KG1 (cell line): ENCODE results near the gene NDUFA1.
A peak's percentile ranks its signal among the peaks of the same experiment; 100 is the strongest.
"Not testable (repeated sequence)": the region's sequence is repeated elsewhere in the genome, so short reads cannot be mapped to it uniquely, and the experiment has no call there.

Experiments used
- DNase-seq: peaks from one replicate; lab custom pipeline; 2025; lab: John Stamatoyannopoulos, UW

Gene NDUFA1

DNA sequence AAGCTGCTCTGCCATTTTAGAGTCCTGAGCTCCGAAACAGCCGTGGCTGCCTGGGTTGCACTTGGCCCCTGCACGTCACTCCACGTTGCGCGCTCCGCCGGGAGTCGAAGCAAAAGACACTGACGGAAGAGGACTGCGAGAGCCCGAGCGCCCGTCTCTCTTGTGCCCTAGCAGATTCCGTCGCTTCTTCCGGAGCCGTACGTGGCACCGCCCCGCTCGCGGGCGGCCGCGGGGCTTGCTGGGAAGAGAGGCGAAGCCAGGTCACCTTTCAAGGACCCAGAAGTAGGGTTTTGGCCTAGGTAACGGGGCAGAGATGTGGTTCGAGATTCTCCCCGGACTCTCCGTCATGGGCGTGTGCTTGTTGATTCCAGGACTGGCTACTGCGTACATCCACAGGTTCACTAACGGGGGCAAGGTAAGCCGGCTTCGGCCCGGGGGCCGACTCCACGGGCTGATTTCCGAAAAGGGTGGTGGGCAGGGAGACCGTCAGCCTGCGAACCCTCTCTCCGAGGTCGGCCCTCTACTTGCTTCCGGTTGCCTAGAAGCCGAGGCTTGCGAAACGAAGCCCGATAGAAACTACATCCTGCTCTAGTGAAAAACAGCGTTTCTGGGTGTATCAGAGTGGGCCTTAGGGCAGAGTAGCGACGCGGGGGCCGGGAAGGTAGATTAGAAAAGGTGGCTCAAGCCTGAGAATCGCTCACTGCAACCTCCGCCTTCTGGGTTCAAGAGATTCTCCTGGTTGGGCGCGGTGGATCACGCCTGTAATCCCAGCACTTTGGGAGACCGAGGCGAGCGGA is at the start of gene NDUFA1, which contains the start of gene RNF113A:
Gene NDUFA1, plus strand, starts transcription at position 234 of the 797 bp plus-strand sequence. Its CDS starts 80 bp downstream, at position 314.
Gene RNF113A, minus strand, starts transcription at position 135 of the 797 bp plus-strand sequence. Its CDS starts 120 bp downstream, at position 15.
- peak; percentile 23 for DNase-seq

DNA sequence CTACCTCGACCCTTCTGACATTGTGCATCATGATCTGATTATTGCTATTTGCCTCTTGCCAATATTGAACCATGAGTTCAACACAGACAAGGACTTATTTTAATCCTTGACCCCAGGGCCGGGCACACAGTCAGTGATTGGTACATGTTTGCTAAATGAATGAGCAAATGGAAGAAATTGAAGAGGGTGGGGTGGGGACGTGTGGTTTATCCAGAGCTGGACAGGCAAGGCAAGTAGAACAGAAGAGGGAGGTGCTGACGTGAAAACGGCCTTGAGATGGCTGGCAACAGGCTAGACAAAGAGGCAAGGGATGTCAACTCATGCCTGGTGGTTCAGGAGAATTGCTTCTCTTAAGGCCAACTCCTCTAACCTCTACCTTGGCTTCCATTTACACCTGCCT is 47.4 kb upstream of the NDUFA1 start:
- DNase-seq, result not testable (repeated sequence)

DNA sequence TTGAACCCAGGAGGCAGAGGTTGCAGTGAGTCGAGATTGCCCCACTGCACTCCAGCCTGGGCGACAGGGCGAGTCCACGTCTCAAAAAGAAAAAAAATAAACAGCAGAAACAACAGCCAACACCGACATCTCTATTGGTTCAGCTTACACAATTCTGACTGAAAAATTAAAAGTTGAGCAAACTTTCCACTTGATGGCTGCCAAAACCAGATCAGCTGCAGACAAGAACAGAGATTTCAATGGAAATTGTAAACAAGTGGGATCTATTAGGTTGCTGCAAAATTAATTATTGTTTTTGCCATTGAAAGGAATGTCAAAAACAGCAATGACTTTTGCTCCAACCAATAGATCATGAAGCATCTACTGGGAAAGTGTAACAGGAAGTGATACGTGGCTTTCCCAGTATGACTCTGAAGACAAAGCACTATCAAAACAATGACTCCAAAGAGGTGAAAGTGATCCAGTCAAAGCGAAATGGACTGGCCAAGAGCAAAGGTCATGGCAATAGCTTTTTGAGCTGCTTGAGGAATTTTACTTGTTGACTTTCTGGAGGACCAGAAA is 45.2 kb upstream of the NDUFA1 start:
- no peak for DNase-seq

DNA sequence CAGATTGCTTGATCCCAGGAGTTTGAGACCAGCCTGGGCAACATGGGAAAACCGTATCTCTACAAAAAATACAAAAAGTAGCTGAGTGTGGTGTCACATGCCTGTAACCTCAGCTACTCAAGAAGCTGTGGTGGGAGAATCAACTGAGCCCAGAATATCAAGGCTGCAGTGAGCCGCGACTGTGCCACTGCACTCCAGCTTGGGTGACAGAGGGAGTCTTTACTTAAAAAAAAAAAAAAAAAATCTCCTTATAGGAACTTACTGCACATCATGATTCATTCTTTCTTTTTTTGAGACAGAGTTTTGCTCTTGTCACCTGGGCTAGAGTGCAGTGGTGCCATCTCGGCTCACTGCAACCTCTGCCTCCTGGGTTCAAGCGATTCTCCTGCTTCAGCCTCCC is 43.2 kb upstream of the NDUFA1 start:
- DNase-seq, result no peak

DNA sequence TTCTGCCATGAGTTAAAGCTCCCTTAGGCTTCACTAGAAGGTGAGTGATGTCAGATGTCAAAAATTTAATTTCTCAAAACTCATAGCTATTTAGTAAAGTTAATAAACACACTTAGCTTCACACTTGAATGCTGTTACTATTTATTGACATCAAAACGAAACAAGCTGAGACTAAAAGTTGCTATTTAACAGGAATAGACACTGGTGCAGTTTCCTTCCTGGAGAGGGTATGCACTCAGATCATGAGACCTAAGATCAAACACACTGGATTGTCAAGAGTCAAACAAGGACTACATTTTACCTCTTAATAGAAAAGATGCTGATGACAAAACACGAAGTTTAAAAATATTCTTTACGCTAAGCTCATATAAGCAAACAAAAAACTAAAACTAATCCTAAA is 37.7 kb upstream of the NDUFA1 start:
- DNase-seq, result no peak

DNA sequence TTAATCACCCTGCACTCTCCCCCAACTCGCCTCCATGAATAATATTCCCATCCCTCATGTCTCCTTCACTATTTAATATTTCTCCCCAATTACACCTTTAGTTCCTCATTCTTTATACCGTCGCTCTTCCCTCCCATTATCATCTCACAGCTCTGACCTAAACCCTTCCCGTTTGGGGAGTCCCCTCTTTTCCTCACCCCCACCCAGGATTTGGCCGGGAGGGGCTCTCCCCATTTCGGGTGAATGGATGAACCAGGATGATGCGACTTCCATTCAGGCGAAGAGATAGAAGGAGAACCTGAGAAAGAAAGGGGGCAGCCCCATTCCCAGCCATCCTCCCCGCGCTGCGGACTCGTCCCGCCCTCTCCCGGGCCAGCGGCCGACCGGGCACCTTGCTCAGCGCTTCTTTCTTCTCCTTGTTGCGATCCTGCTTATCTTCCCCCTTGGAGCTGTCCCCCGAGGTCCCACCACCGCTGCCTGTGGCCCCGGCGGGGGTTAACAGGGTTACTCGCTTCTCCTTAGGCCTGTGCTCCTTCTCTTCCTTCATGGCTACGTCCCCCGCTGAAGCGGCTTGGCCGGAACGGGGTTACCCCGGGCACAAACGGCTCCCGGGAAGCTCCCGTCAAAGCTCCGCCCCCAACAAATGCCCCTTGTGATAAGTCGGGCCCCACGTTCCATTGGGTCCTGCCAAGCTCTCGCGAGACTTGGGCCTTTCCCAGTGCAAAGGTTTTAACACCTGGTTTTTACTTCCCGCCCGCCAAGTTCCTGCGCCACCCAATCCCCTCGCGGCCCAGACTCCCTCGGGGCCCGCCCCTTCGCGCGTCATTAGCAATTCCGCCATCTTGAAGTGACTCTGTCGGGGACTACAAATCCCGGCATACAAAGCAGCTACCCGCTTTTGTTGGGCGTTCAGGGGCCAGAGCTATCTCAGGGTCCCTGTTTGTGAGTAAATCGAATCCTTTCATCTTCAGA is 19.0 kb upstream of the NDUFA1 start, which contains the start of gene UPF3B:
Gene UPF3B, minus strand, starts transcription at position 582 of the 972 bp plus-strand sequence. Its CDS starts 35 bp downstream, at position 547.
- peak; percentile 79 for DNase-seq

DNA sequence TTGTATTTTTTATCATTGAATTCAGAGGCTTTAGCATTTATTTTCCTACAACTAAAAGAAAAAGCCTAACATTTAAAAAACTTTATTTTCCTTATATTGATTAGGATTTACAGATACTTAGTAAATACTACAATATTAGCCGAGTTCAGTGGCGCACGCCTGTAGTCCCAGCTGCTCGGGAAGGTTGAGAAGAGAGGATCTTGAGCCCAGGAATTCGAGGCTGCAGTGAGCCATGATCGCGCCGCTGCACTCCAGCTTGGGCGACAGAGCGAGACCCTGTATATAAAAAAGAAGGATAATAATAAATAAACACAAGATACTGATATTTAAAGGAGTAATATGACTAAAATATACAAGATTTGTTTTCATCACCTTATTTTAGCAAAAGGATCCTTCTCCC is 18.2 kb upstream of the NDUFA1 start:
- DNase-seq, result no peak

DNA sequence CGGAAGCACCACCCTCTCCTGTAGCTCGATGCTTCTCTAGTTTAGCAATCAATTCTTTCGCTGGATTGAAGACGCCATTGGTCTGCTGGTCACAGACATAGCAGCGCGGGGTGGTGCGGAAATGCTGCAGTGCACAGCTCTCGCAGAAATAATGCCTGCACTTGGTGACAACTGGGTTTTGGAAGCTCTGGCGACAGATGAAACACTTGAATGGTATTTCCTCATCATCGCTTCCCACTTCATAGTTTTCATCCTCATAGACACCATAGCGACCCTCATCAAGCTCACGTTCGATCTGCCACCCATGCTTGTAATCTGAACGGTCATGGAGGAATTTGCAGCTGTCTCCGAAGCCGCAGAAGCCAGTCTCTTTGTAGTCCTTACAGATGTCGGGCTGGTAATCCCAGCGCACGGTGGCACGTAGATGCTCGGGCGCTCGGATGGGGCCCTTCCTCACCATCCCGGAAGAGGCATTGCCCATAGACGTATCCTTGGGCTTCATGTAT is 953 bp upstream of the NDUFA1 start:
- DNase-seq, result no peak

DNA sequence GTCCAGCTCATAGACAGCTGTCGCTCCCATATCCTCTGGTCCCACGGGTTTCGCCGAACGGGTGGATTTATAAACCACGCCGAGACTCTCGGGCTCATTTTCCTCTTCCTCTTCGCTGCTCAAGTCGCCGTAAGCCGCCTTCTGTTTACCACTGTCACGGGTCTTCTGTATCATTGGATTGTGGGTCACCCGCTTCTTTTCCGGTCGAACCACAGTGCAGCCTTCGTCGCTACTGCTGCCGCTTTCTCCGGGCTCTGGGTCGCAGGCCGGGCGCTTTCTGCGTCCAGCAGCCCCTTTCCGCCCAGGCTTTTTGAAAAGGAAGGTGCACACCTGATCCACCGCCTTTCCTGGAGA is 410 bp upstream of the NDUFA1 start:
- no peak for DNase-seq

DNA sequence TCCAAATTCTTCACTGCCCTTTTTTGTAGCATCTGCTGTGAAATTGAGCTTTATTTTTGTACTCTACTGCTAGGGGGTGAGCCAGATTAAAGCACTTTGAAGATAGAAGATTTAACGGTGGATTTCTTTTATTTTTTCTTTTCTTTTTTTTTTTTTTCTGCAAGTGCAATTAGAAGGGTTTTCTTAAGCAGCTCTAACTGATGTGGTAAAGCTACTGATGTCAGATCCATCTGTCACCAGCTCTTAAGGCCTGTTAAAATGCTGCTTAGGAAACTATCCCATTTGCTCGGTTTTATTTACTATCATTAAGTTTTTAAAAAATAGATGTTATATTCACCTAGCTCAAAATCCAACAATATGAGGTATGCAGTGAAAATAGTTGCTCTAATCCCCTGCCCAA is 7.1 kb downstream of the NDUFA1 start:
- DNase-seq, result no peak

DNA sequence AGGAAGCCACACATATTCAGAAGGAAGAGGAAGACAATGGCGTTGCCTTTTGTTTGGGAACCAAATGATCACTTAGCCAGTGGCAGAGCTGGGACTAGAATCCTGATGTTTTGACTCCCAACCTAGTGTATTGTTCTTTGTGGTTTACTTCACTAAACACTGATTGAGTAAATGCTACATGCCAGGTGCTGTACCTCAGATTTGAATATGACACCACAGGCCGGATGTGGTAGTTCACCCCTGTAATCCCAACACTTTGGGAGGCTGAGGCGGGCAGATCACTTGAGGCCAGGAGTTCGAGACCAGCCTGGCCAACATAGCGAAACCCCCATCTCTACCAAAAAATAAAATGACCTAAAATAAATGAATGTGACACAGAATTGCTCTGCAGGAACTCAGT is 8.4 kb downstream of the NDUFA1 start:
- DNase-seq, result no peak

DNA sequence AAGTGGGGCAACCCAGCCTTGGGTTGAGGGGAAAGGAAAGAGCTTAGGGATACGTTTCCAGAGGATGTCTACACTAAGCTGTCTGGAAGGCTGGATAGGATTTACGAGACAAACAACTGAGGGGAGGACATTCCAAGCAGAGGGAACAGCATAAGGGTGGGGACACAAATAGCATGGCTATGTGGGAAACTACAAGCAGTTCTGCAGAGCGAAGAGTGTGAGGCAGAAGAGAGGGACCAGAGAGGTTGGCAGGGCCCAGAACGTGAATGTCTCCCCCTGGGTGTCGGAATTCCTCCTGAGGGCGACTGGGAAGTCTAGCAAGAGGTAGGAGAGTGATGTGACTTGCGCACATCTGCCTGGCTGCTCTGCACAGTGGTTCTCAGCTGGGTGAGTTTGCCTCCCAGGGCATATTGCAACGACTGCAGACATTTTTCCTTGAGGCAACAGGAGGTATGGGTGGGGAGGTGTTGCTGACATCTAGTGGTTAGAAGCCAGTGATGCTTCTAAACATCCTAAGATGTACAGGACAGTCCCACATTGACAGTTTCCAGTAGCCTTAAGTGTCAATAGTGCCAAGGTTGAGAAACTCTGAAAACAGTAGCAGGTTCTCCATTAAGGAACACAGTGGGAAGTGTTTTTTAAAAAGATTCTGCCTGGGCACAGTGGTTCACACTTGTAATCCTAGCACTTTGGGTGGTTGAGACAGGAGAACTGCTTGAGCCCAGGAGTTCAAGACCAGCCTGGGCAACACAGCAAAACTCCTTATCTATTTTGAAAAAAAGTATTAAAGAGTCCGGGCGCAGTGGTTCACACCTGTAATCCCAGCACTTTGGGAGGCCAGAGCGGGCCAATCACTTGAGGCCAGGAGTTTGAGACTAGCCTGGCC is 9.2 kb downstream of the NDUFA1 start:
- no peak for DNase-seq

DNA sequence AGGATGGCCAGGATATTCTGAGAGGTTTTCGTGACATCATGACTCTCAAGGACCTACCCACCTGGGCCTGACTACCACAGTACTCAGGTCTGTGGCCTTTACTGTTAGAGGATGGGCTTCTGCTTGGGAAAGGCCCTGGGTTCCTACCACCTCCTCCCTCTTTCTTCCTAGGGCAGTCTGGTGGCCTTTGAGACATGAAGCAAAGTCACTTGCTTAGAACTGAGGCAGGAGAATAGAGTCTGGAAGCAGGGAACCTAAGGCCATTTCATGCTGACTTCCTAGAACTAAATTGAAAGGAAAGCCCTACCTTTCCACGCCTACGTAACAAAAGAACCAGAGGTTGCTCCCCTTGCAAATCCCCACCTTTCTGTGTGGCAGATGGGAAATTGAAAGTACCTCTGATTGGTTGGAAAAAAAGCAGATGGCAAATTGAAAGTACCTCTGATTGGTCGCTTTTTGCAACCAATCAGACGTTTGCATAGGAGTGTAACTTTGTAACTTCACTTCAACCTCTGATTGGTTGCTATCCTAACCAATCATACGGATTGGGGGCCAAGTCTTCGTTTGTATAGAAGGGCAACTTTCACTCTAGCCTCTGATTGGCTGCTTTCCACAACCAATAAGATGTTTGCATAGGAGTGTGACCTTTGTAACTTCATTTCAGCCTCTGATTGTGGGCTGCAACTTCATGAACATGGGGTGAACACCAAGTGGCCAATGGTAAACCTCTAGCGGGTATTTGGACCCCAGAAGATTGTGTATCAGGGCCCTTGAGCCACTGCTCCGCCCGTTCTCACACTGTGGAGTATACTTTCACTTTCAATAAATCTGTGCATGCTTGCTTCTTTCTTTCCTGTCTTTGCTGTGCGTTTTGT is 14.2 kb downstream of the NDUFA1 start:
- no peak for DNase-seq

DNA sequence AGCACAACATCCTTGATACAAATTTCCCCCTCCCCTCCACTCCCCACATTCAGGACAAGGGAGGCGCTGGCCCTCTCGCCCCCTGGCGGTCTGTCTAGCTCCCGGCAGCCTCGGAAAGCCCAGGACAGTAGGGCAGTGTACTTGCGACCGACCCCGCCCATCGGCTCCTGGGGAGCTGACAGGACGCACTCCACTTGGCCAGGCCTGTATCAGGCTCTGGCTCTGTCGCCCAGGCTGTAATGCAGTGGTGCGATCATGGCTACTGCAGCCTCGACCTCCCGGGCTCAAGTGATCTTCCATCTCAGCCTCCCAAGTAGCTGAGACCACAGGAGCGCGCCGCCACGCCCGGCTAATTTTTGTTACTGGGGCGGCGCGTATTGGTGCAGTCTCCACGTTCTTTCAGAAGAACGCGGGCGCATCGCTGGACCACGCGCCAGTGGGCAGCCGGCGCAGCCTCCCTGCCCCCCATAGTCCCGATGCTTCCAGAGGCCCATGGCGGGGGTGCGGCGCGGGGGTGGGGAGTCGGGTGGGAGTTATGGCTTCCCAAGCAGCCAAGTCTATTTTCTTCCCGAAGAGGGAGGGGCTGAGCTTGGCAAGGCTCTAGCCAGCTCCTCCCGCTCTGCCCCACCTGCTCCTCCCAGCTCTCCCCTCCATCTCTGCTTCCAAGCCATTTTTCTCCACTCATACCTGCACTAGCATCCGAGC is 16.2 kb downstream of the NDUFA1 start:
- no peak for DNase-seq

DNA sequence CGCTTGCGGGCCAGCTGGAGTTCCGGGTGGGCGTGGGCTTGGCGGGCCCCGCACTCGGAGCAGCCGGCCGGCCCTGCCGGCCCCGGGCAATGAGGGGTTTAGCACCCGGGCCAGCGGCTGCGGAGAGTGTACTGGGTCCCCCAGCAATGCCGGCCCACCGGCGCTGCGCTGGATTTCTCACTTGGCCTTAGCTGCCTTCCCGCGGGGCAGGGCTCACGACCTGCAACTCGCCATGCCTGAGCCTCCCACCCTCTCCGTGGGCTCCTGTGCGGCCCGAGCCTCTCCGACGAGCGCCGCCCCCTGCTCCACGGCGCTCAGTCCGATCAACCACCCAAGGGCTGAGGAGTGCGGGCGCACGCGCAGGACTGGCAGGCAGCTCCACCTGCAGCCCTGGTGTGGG is 19.0 kb downstream of the NDUFA1 start:
- DNase-seq, result not testable (repeated sequence)

DNA sequence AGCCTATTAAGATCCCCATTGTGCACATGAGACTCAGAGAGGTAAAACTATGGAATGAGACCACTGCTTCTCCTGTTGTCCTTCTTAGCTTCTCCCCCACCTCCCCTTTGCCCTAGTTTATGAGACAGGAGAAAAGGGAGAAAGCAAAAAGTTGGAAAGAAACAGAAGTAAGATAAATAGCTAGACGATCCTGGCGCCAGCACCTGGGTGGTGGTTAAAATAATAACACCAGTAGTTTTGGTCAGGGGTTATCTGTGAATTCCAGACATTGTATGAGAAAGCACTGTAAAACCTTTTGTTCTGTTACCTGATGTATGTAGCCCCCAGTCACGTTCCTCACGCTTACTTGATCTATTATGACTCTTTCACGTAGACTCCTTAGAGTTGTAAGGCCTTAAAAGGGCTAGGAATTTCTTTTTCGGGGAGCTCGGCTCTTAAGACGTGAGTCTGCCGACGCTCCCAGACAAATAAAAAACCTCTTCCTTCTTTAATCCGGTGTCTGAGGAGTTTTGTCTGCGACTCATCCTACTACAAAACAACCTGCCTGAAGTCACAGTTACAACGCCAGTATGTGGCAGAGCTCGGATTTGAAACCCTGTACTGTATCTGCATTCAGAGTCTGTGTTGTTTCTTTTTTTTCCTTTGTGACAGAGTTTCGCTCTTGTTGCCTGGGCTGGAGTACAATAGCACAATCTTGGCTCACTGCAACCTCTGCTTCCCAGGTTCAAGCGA is 20.5 kb downstream of the NDUFA1 start:
- DNase-seq, result not testable (repeated sequence)

DNA sequence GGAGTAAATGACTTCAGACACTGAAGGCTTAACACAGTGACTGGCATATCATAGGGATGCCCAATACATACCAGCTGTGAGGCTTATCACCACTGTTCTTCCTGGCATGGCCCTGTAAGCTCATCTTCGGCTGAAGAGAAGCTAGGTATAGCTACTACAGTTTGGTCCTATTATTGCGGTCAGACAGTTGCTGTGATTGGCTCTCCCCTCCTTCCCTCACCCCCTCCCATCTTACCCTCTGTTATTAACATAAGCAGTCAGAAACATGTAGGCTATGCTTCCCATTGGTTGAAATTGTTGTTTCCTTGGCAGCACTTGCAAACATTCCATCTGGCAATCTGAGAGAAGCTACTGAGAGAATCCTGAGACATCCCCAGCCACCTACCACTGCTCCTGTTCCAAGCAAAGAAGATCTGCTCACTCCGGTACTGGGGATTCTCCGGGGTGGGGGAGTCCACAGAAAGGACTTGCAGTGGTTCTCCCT is 24.3 kb downstream of the NDUFA1 start, which contains the start of gene AKAP14:
Gene AKAP14, plus strand, starts transcription at position 51 of the 484 bp plus-strand sequence. CDS start 7,331 bp downstream, outside the sequence.
- DNase-seq, result no peak

DNA sequence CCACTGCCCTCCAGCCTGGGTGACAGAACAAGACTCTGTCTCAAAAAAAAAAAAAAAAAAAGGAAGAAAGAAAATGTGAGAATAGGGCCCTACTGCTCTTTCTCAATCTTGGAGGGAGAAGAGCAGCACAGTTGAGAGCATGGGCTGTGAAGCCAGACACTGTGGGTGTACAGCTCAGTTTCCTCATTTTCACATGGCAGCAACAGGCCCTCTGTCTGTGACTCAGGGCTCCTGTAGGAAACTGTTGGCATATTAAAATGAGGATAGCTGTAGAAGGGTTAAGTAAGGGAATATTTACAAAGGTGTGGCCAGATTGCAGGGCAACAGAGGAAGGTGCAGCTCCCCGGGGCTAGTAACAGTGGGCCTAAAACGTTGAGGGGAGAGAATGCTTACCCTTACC is 27.5 kb downstream of the NDUFA1 start:
- no peak for DNase-seq
